IPS-18a (cell line): ENCODE results near the gene MOSPD2.

Source experiments
- H3K27ac ChIP-seq: one replicate; pipeline ENCODE4 v1.5.1; 2013; ENCODE audit warnings: low read length
- H3K27me3 ChIP-seq: one replicate; pipeline ENCODE4 v1.6.1; 2013; ENCODE audit warnings: mild to moderate bottlenecking, low read length; ENCODE audit not compliant: control insufficient read depth, insufficient read depth
- H3K36me3 ChIP-seq: one replicate; pipeline ENCODE4 v1.6.1; 2013; ENCODE audit warnings: low read depth, low read length; ENCODE audit not compliant: control insufficient read depth
- H3K4me1 ChIP-seq: one replicate; pipeline ENCODE4 v1.6.1; 2013; ENCODE audit warnings: low read depth, low read length; ENCODE audit not compliant: control insufficient read depth
- H3K4me3 ChIP-seq: one replicate; pipeline ENCODE4 v1.5.1; 2013; ENCODE audit warnings: low read length
- H3K9ac ChIP-seq: one replicate; pipeline ENCODE4 v1.6.1; 2013; ENCODE audit warnings: mild to moderate bottlenecking, low read length, moderate library complexity
- H3K9me3 ChIP-seq: one replicate; pipeline ENCODE4 v1.6.1; 2013; ENCODE audit warnings: low read depth, low read length; ENCODE audit not compliant: control insufficient read depth

The MOSPD2 gene

DNA sequence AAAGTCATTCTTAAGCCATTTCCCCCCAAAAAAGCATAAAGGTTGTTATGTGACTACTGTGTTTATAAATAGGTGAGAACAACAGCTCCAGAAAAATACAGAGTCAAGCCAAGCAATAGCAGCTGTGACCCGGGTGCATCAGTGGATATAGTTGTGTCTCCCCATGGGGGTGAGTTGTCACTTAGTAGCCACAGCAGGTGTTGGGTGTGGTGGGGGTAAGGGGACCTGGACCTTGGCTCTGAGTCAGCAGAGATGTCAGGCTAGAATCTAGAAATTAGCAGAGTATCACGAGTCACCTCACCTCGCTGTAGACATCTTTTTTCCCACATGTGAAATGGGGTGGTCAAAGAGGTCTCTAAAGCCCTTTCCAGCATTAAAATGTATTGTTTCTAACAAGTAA lies 42.4 kb downstream of the MOSPD2 start:
- Histone ChIP-seq H3K9me3 (no peaks in the 10 kb centered on the region), H3K4me3 (no peak overlapping the region), H3K27me3 (no peaks in the 10 kb centered on the region), H3K4me1 (no peaks in the 10 kb centered on the region), H3K36me3 (peaks cover 55% of the 10 kb centered on the region), H3K9ac (no peak overlapping the region), H3K27ac (no peak overlapping the region)

DNA sequence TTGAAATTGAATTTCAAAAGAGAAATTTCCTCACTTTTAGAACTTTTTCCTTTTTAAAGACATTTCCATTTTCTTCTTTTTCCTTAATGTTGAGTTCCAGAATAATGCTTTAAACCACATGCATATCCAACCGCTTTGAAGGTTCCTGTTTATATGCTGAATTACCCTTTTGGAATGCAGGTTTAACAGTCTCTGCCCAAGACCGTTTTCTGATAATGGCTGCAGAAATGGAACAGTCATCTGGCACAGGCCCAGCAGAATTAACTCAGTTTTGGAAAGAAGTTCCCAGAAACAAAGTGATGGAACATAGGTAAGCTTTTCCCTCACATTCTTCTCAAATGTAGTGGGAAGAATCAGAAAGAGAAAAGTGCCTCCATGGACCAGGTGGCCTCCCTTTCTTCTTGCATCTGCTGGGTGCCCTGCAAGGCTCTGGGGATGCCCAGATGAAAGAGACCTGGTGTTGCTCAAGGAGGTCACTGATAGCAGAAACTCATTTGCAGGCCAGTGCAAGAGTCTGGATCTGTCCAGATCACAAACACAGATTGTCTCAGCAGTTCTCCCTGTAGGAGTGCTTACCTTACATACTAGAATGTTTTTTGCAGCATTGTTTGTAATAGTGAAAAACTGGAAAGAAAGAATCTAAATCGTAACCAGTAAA lies 42.9 kb downstream of the MOSPD2 start:
- no peaks in the 10 kb centered on the region for H3K27me3 ChIP-seq
- no peak overlapping the region for H3K4me3 ChIP-seq
- H3K27ac ChIP-seq = no peak overlapping the region
- H3K9me3 ChIP-seq = no peaks in the 10 kb centered on the region
- no peaks in the 10 kb centered on the region for H3K4me1 ChIP-seq
- H3K36me3 ChIP-seq = peaks cover 53% of the 10 kb centered on the region
- no peak overlapping the region for H3K9ac ChIP-seq

DNA sequence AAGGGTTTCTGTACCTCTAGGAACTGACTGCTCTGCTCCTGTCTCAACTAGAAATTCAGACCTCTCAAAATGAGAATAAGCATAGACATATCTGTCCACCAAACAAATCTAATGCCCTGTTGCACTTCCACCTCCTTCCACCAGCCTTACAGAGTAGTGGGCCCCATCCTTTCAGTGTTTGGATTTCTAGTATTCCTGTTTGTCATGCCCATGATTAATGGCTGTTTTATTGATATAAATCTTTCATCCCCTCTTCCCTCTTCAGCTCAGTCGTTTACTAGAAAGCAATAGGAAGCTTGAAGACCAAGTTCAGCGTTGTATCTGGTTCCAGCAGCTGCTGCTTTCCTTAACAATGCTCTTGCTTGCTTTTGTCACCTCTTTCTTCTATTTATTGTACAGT lies 46.2 kb downstream of the MOSPD2 start:
- H3K4me1 ChIP-seq = no peaks in the 10 kb centered on the region
- peaks cover 38% of the 10 kb centered on the region for H3K36me3 ChIP-seq
- H3K27me3 ChIP-seq = no peaks in the 10 kb centered on the region
- H3K9me3 ChIP-seq = no peaks in the 10 kb centered on the region
- H3K9ac ChIP-seq = no peak overlapping the region
- no peak overlapping the region for H3K27ac ChIP-seq
- H3K4me3 ChIP-seq = no peak overlapping the region

DNA sequence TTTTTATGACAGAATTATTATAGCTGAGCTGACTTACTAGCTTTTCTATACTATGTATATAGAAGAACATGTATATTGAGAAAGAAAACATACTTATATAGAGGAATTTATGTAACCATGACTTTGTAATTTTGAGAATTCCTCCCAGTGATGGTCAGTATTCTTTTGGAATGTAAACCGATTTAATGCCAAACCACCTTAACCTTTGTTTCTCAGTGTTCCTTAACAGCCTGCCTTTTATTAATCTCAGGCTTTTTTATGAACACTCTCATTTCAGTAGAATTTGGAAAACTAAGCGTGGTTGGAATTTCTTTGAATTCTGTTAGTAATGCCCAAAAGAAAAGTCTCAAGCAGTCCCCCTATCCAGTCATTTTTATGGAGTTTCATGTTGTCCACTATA lies 47.0 kb downstream of the MOSPD2 start:
- Histone ChIP-seq H3K27ac (no peak overlapping the region), H3K36me3 (peaks cover 35% of the 10 kb centered on the region), H3K9ac (no peak overlapping the region), H3K4me1 (no peaks in the 10 kb centered on the region), H3K27me3 (no peaks in the 10 kb centered on the region), H3K4me3 (no peak overlapping the region), H3K9me3 (no peaks in the 10 kb centered on the region)

DNA sequence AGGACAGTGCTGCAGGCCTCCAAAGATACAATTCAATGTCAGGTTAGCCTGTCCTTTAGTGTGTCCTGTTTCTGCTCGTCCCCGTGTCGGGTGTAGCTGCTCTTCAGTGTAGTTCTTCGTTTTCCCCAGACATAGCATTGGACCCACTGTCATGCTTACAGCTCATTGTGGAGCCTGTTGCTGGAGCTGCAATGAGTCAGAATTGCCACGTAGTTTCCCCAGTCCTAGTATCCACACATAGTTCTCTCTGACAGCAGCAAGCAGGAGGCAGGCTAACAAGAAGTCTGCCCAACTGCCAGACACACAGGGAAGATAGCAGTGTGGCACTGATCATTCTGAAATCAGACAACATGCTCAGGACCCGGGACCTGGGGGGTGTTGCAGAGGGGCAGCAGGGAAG lies 49.2 kb downstream of the MOSPD2 start:
- Histone ChIP-seq H3K9ac (no peak overlapping the region), H3K27ac (no peak overlapping the region), H3K27me3 (no peaks in the 10 kb centered on the region), H3K4me1 (no peaks in the 10 kb centered on the region), H3K36me3 (peaks cover 19% of the 10 kb centered on the region), H3K9me3 (no peaks in the 10 kb centered on the region), H3K4me3 (no peak overlapping the region)

DNA sequence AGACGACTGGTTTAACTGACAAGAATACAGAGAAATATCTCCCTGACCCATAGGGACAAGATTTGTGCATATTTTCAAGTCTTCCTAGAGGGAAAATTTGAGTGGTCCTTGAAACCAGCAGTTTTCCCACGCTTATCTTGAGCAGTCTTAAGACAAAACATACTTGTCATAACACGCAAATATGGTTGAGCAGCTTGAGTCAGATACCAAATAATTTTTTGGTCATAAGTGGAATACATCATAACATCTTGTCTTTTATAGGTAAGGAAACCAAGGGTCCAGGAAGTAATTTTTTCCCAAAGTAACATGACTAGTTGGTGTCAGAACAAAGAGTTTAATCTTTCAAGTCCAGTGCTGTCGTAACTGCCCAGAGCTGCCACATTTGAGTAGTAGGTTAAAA lies 50.5 kb downstream of the MOSPD2 start:
- Histone ChIP-seq H3K4me1 (no peaks in the 10 kb centered on the region), H3K27me3 (no peaks in the 10 kb centered on the region), H3K36me3 (peaks cover 14% of the 10 kb centered on the region)

DNA sequence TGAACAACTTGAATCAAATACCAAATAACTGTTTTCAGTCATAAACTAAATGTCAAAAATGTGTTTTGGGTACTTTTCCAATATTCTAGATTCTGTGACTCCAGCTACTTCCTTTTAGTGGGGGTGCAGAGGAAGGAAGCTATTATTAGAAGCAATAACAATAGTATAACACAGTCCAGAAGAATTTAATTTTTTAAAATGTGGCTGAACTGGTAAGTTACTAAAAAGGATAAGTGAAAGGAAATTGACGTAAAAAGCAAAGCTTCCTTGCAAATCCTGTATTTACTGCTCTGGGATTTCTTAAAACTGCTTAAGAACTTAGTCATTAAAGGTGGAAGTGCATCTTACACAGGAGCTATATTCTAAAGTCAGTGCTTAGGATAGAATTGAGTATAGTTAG lies 53.2 kb downstream of the MOSPD2 start:
- no peaks in the 10 kb centered on the region for H3K27me3 ChIP-seq

More for the DNA sequence above, 50.5 kb downstream of the MOSPD2 start:
- no peak overlapping the region for H3K9ac ChIP-seq
- no peaks in the 10 kb centered on the region for H3K9me3 ChIP-seq
- H3K27ac ChIP-seq = no peak overlapping the region
- no peak overlapping the region for H3K4me3 ChIP-seq

DNA sequence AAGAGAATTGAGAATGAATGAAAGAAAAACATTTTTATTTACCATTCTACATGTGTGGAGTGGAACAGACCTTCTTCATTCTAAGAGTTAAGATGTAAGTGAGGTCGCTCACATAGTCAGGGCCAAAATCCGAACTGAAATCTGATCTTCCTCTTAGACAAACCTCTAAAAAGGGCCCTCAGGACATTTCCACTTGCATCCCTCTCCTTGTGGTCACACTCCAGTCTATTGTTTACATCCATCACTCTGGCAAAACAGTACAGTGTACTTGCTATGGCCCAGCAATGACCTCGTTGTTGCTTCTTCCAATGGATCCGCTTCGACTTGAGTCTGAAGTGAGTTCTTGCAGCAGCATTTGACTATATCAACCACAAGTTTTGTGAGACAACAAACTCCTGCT lies 54.2 kb downstream of the MOSPD2 start:
- Histone ChIP-seq H3K4me1 (peaks cover 15% of the 10 kb centered on the region), H3K9me3 (no peaks in the 10 kb centered on the region), H3K27me3 (no peaks in the 10 kb centered on the region), H3K36me3 (no peaks in the 10 kb centered on the region), H3K27ac (no peak overlapping the region), H3K4me3 (no peak overlapping the region), H3K9ac (no peak overlapping the region)

More for the DNA sequence above, 53.2 kb downstream of the MOSPD2 start:
- no peak overlapping the region for H3K9ac ChIP-seq
- H3K36me3 ChIP-seq = no peaks in the 10 kb centered on the region
- H3K4me3 ChIP-seq = no peak overlapping the region
- H3K27ac ChIP-seq = no peak overlapping the region
- no peaks in the 10 kb centered on the region for H3K9me3 ChIP-seq
- H3K4me1 ChIP-seq = peaks cover 9% of the 10 kb centered on the region

DNA sequence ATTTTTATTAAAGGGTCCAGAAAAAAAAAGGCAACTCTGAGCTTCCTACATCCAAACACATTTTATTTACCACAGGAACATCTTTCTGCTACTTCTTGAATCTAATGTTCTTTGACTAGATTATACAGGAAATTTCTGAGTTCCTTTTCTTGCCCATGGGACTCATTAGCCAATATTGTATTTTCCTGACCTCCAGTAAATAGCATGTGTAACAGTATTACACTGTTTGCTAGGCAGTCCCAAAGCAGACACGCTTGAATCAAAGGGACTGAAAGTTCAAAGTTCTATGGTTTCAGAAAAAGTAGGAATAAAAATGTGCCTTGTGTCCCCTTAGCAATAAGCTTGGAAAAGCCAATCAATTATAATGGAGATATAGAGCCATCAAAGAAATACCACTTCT lies 57.4 kb downstream of the MOSPD2 start:
- no peak overlapping the region for H3K4me3 ChIP-seq
- H3K27ac ChIP-seq = no peak overlapping the region
- no peaks in the 10 kb centered on the region for H3K36me3 ChIP-seq
- H3K27me3 ChIP-seq = no peaks in the 10 kb centered on the region
- peaks cover 18% of the 10 kb centered on the region for H3K4me1 ChIP-seq
- no peaks in the 10 kb centered on the region for H3K9me3 ChIP-seq
- H3K9ac ChIP-seq = no peak overlapping the region

DNA sequence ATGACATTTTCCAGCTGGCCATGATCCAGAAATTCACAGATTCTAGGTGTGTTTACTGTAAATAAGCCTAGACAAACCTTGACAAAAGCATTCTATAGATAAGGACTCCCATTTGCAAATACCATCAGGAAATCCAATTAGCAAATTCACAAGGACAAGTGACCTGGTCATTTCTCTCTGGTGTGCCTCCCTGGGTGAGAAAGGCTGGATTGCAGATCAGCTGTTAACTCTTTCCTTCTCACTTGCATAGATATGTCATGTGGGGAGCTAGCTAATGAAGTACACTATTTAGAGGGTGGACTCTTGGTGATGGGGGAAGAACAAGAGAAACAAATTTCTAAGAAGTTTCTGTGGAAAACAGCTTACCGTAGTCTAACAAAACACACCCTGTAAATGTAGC lies 58.9 kb downstream of the MOSPD2 start:
- no peak overlapping the region for H3K27ac ChIP-seq

DNA sequence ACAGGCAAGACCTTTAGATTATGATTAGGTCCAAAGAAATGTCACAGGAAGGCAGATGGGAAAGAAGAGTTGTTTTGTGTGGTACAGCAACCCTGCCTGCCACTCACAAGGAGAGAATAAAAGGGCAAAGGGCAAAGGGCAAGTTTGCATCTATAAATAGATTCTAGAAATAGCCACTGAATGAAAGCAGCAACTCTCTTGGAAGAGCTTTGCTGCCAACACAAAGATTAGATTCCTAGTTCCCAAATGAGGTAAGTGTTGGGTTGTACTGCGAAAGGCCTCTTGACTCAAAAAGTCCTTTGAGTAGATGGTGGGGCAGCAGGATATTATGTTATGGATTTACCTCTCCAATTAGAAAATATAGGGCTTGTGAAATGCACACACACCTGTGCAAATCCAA lies 61.2 kb downstream of the MOSPD2 start:
- no peak overlapping the region for H3K4me3 ChIP-seq
- no peaks in the 10 kb centered on the region for H3K27me3 ChIP-seq
- H3K27ac ChIP-seq = no peak overlapping the region
- H3K9me3 ChIP-seq = no peaks in the 10 kb centered on the region
- no peak overlapping the region for H3K9ac ChIP-seq
- peaks cover 18% of the 10 kb centered on the region for H3K4me1 ChIP-seq
- no peaks in the 10 kb centered on the region for H3K36me3 ChIP-seq

More for the DNA sequence above, 58.9 kb downstream of the MOSPD2 start:
- Histone ChIP-seq H3K27me3 (no peaks in the 10 kb centered on the region), H3K9me3 (no peaks in the 10 kb centered on the region), H3K9ac (no peak overlapping the region), H3K36me3 (no peaks in the 10 kb centered on the region), H3K4me1 (peaks cover 18% of the 10 kb centered on the region), H3K4me3 (no peak overlapping the region)

DNA sequence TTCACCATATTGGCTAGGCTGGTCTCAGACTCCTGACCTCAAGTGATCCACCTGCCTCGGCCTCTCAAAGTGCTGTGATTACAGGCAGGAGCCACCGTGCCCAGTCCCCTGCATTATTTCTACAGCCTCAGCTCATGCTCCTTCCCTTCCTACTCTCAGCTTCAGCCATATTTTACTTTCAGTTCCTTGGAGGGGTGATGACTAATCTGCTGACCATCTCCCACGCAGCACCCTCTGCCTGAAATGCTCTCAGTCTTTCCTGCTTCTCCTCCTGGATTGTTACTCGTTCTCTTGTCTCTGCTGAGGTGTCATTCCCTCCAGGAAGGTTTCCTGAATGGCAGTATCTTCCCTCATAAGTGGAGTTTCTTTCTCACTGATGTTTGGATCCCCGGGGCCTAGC lies 63.3 kb downstream of the MOSPD2 start:
- H3K27me3 ChIP-seq = no peaks in the 10 kb centered on the region
- no peaks in the 10 kb centered on the region for H3K9me3 ChIP-seq
- H3K9ac ChIP-seq = no peak overlapping the region
- H3K4me1 ChIP-seq = peaks cover 12% of the 10 kb centered on the region
- H3K27ac ChIP-seq = no peak overlapping the region
- no peak overlapping the region for H3K4me3 ChIP-seq
- no peaks in the 10 kb centered on the region for H3K36me3 ChIP-seq
